ENCODE results near the gene EFCAB11. TPM values are rescaled to one million over a fixed set of nuclear protein-coding genes. Genes with fewer than 3 reads are reported as not detected.

The EFCAB11 gene
- total RNA-seq, 2 donors from 2014 or later: 1.1 to 1.9 TPM

GRCh38 chr14:89977668-89978067, 23.1 kb upstream of the EFCAB11 start:
- H3K27me3 Mint-ChIP-seq: no peaks in the 10 kb centered on the region
- H3K4me1 Mint-ChIP-seq: peaks cover 8% of the 10 kb centered on the region
- H3K36me3 Mint-ChIP-seq (ENCODE audit: low read depth): peaks cover 9% of the 10 kb centered on the region
- H3K27ac Mint-ChIP-seq: no peak overlapping the region
- ATAC-seq (no peak), DNase-seq (no peak)
- no peaks in the 10 kb centered on the region for H3K9me3 ChIP-seq (ENCODE audit: control insufficient read depth, low read length, poor library complexity, severe bottlenecking)
- H3K4me3 Mint-ChIP-seq: no peak overlapping the region

GRCh38 chr14:89973234-89973823, 18.8 kb upstream of the EFCAB11 start:
- H3K4me3 Mint-ChIP-seq: no peak overlapping the region
- DNase-seq (peak in 2 of 3 donors; percentile 14 to 36), ATAC-seq (peak; percentile 69)
- H3K9me3 ChIP-seq (ENCODE audit: control insufficient read depth, low read length, poor library complexity, severe bottlenecking): no peaks in the 10 kb centered on the region
- peaks cover 12% of the 10 kb centered on the region for H3K4me1 Mint-ChIP-seq
- no peak overlapping the region for H3K27ac Mint-ChIP-seq
- peaks cover 14% of the 10 kb centered on the region for H3K36me3 Mint-ChIP-seq (ENCODE audit: low read depth)
- no peaks in the 10 kb centered on the region for H3K27me3 Mint-ChIP-seq

GRCh38 chr14:89965839-89966238, 11.3 kb upstream of the EFCAB11 start:
- Mint-ChIP-seq H3K27me3 (no peaks in the 10 kb centered on the region), H3K27ac (no peak overlapping the region), H3K4me3 (no peak overlapping the region), H3K4me1 (peaks cover 25% of the 10 kb centered on the region), H3K36me3 (ENCODE audit: low read depth) (peaks cover 6% of the 10 kb centered on the region)
- ATAC-seq: no peak
- no peak for DNase-seq
- no peaks in the 10 kb centered on the region for H3K9me3 ChIP-seq (ENCODE audit: control insufficient read depth, low read length, poor library complexity, severe bottlenecking)

GRCh38 chr14:89963288-89963978, 8.9 kb upstream of the EFCAB11 start:
- H3K4me1 Mint-ChIP-seq: peaks cover 33% of the 10 kb centered on the region
- no peaks in the 10 kb centered on the region for H3K9me3 ChIP-seq (ENCODE audit: control insufficient read depth, low read length, poor library complexity, severe bottlenecking)
- H3K27me3 Mint-ChIP-seq: no peaks in the 10 kb centered on the region
- DNase-seq (no peak), ATAC-seq (no peak)
- H3K4me3 Mint-ChIP-seq: no peak overlapping the region
- H3K27ac Mint-ChIP-seq: peak overlapping the region; percentile 70
- H3K36me3 Mint-ChIP-seq (ENCODE audit: low read depth): peaks cover 3% of the 10 kb centered on the region

- Mint-ChIP-seq H3K4me1 (peaks cover 41% of the 10 kb centered on the region), H3K36me3 (ENCODE audit: low read depth) (peaks cover 3% of the 10 kb centered on the region), H3K27me3 (no peaks in the 10 kb centered on the region), H3K27ac (peak overlapping the region; percentile 93), H3K4me3 (no peak overlapping the region)
- no peak for ATAC-seq
- H3K9me3 ChIP-seq (ENCODE audit: control insufficient read depth, low read length, poor library complexity, severe bottlenecking): no peaks in the 10 kb centered on the region
- no peak for DNase-seq
Observed at GRCh38 chr14:89960914-89961313, 6.4 kb upstream of the EFCAB11 start.

- H3K9me3 ChIP-seq (ENCODE audit: control insufficient read depth, low read length, poor library complexity, severe bottlenecking): no peaks in the 10 kb centered on the region
- Mint-ChIP-seq H3K4me1 (peaks cover 41% of the 10 kb centered on the region), H3K36me3 (ENCODE audit: low read depth) (peaks cover 3% of the 10 kb centered on the region), H3K4me3 (peak overlapping the region; percentile 4), H3K27ac (peak overlapping the region; percentile 93), H3K27me3 (no peaks in the 10 kb centered on the region)
- DNase-seq (no peak), ATAC-seq (peak; percentile 13)
Observed at GRCh38 chr14:89959853-89960445, 5.4 kb upstream of the EFCAB11 start.

GRCh38 chr14:89958966-89959365, 4.4 kb upstream of the EFCAB11 start:
- H3K27me3 Mint-ChIP-seq: no peaks in the 10 kb centered on the region
- no peak overlapping the region for H3K27ac Mint-ChIP-seq
- H3K4me3 Mint-ChIP-seq: no peak overlapping the region
- peaks cover 3% of the 10 kb centered on the region for H3K36me3 Mint-ChIP-seq (ENCODE audit: low read depth)
- ATAC-seq: no peak
- DNase-seq: no peak
- H3K4me1 Mint-ChIP-seq: peaks cover 46% of the 10 kb centered on the region
- H3K9me3 ChIP-seq (ENCODE audit: control insufficient read depth, low read length, poor library complexity, severe bottlenecking): no peaks in the 10 kb centered on the region

GRCh38 chr14:89957791-89958190, 3.3 kb upstream of the EFCAB11 start:
- H3K9me3 ChIP-seq (ENCODE audit: control insufficient read depth, low read length, poor library complexity, severe bottlenecking): no peaks in the 10 kb centered on the region
- no peak for DNase-seq
- no peak for ATAC-seq
- H3K4me3 Mint-ChIP-seq: peak overlapping the region; percentile 25
- H3K36me3 Mint-ChIP-seq (ENCODE audit: low read depth): peaks cover 3% of the 10 kb centered on the region
- no peaks in the 10 kb centered on the region for H3K27me3 Mint-ChIP-seq
- H3K4me1 Mint-ChIP-seq: peaks cover 42% of the 10 kb centered on the region
- H3K27ac Mint-ChIP-seq: peak overlapping the region; percentile 94

- Mint-ChIP-seq H3K36me3 (ENCODE audit: low read depth) (no peaks in the 10 kb centered on the region), H3K4me3 (peak overlapping the region; percentile 94), H3K4me1 (peaks cover 42% of the 10 kb centered on the region), H3K27ac (peak overlapping the region; percentile 94), H3K27me3 (no peaks in the 10 kb centered on the region)
- no peak for ATAC-seq
- no peak for DNase-seq
- H3K9me3 ChIP-seq (ENCODE audit: control insufficient read depth, low read length, poor library complexity, severe bottlenecking): no peaks in the 10 kb centered on the region
Observed at GRCh38 chr14:89957376-89957775, 2.8 kb upstream of the EFCAB11 start.

- no peaks in the 10 kb centered on the region for H3K9me3 ChIP-seq (ENCODE audit: control insufficient read depth, low read length, poor library complexity, severe bottlenecking)
- ATAC-seq (no peak), DNase-seq (no peak)
- H3K36me3 Mint-ChIP-seq (ENCODE audit: low read depth): no peaks in the 10 kb centered on the region
- peaks cover 41% of the 10 kb centered on the region for H3K4me1 Mint-ChIP-seq
- H3K4me3 Mint-ChIP-seq: peak overlapping the region; percentile 94
- H3K27me3 Mint-ChIP-seq: no peaks in the 10 kb centered on the region
- H3K27ac Mint-ChIP-seq: peak overlapping the region; percentile 94
Observed at GRCh38 chr14:89956661-89957009, 2.1 kb upstream of the EFCAB11 start.

GRCh38 chr14:89955745-89956660, 1.5 kb upstream of the EFCAB11 start, which contains the start of gene TDP1:
Gene TDP1 (plus strand): TSS chr14:89955927. CDS start chr14:89963115, 7,188 bp downstream.
- H3K9me3 ChIP-seq (ENCODE audit: control insufficient read depth, low read length, poor library complexity, severe bottlenecking): no peaks in the 10 kb centered on the region
- Mint-ChIP-seq H3K4me3 (peak within 1 kb of the TSS; percentile 97), H3K36me3 (ENCODE audit: low read depth) (peaks cover 2% of the 10 kb centered on the region), H3K27ac (peak within 1 kb of the TSS; percentile 94), H3K4me1 (peaks cover 35% of the 10 kb centered on the region), H3K27me3 (no peaks in the 10 kb centered on the region)
- peak; percentile 72 for ATAC-seq
- DNase-seq: peak; percentile 91 to 98 (median 95)

- Mint-ChIP-seq H3K4me1 (peaks cover 27% of the 10 kb centered on the region), H3K27ac (peak overlapping the region; percentile 94), H3K4me3 (peak overlapping the region; percentile 97)
Observed at GRCh38 chr14:89955022-89955744, 653 bp upstream of the EFCAB11 start.

More at GRCh38 chr14:89955022-89955744, 653 bp upstream of the EFCAB11 start:
- H3K27me3 Mint-ChIP-seq: no peaks in the 10 kb centered on the region
- H3K9me3 ChIP-seq (ENCODE audit: control insufficient read depth, low read length, poor library complexity, severe bottlenecking): no peaks in the 10 kb centered on the region
- peak; percentile 15 for ATAC-seq
- DNase-seq: no peak
- H3K36me3 Mint-ChIP-seq (ENCODE audit: low read depth): peaks cover 2% of the 10 kb centered on the region

Measured in T-helper 17 cell (primary cell).